Nephron progenitor cell (in vitro differentiated cells): ENCODE measurements around the gene CLHC1.
"Not testable (repeated sequence)": the region's sequence is repeated elsewhere in the genome, so short reads cannot be mapped to it uniquely, and the experiment has no call there.

ENCODE experiments used
- DNase-seq: peaks from one replicate; pipeline ENCODE4 v3.0.0; 2021
- H3K27ac Mint-ChIP-seq: 2 replicates; pipeline ENCODE4 v1.8.0; 2021; ENCODE audit warnings: mild to moderate bottlenecking, moderate library complexity, mixed read lengths
- H3K27me3 Mint-ChIP-seq: 2 replicates; pipeline ENCODE4 v1.8.0; 2021; ENCODE audit warnings: mild to moderate bottlenecking, low read depth, mixed read lengths; ENCODE audit not compliant: poor library complexity
- H3K36me3 Mint-ChIP-seq: 2 replicates; pipeline ENCODE4 v1.8.0; 2021; ENCODE audit warnings: low read depth, mixed read lengths
- H3K4me1 Mint-ChIP-seq: 2 replicates; pipeline ENCODE4 v1.8.0; 2021; ENCODE audit warnings: mixed read lengths
- H3K4me3 Mint-ChIP-seq: 2 replicates; pipeline ENCODE4 v1.8.0; 2021; ENCODE audit warnings: mild to moderate bottlenecking, moderate library complexity, mixed read lengths
- H3K9me3 Mint-ChIP-seq: 2 replicates; pipeline ENCODE4 v1.8.0; 2021; ENCODE audit warnings: mild to moderate bottlenecking, moderate library complexity, mixed read lengths
- CTCF ChIP-seq: fragments of 200-600 bp; sonication (generic); IDR thresholded peaks from 2 replicates; pipeline ENCODE4 v1.5.0; 2021; ENCODE audit warnings: antibody characterized with exemption

Gene CLHC1

GRCh38 chr2:55268907-55269644 is 37.0 kb upstream of the CLHC1 start, which contains the start of gene MTIF2:
Gene MTIF2, minus strand, starts transcription at chr2:55269231. Its CDS starts 5,373 bp downstream, at chr2:55263858.
- Mint-ChIP-seq H3K27me3 (peaks cover 5% of the 10 kb centered on the region), H3K4me1 (peaks cover 28% of the 10 kb centered on the region), H3K4me3 (peak within 1 kb of the TSS; percentile 95), H3K36me3 (no peaks in the 10 kb centered on the region), H3K27ac (peak within 1 kb of the TSS; percentile 97), H3K9me3 (no peaks in the 10 kb centered on the region)
- TF ChIP-seq CTCF, result no peak
- DNase-seq, result peak; percentile 94

GRCh38 chr2:55268288-55268906 is 36.3 kb upstream of the CLHC1 start:
- DNase-seq, result no peak
- Mint-ChIP-seq H3K27ac (peak overlapping the region; percentile 97), H3K27me3 (no peaks in the 10 kb centered on the region)

GRCh38 chr2:55259586-55259985 is 27.5 kb upstream of the CLHC1 start:
- H3K27ac Mint-ChIP-seq, H3K4me3 Mint-ChIP-seq, DNase-seq, H3K9me3 Mint-ChIP-seq, H3K4me1 Mint-ChIP-seq, H3K27me3 Mint-ChIP-seq: not testable (repeated sequence)
- peaks cover 25% of the 10 kb centered on the region for H3K36me3 Mint-ChIP-seq

More at GRCh38 chr2:55268288-55268906, 36.3 kb upstream of the CLHC1 start:
- no peaks in the 10 kb centered on the region for H3K9me3 Mint-ChIP-seq
- peaks cover 7% of the 10 kb centered on the region for H3K36me3 Mint-ChIP-seq
- no peak for TF ChIP-seq CTCF
- peak overlapping the region; percentile 95 for H3K4me3 Mint-ChIP-seq
- peaks cover 28% of the 10 kb centered on the region for H3K4me1 Mint-ChIP-seq

GRCh38 chr2:55252832-55253231 is 20.7 kb upstream of the CLHC1 start:
- H3K9me3 Mint-ChIP-seq, result no peaks in the 10 kb centered on the region
- H3K27ac Mint-ChIP-seq, result no peak overlapping the region
- no peak overlapping the region for H3K4me3 Mint-ChIP-seq
- TF ChIP-seq CTCF, result no peak
- DNase-seq, result no peak
- H3K4me1 Mint-ChIP-seq, result no peaks in the 10 kb centered on the region
- H3K36me3 Mint-ChIP-seq, result peaks cover 40% of the 10 kb centered on the region
- H3K27me3 Mint-ChIP-seq, result no peaks in the 10 kb centered on the region

- no peak overlapping the region for H3K4me3 Mint-ChIP-seq
- no peak for TF ChIP-seq CTCF
- no peaks in the 10 kb centered on the region for H3K27me3 Mint-ChIP-seq
- H3K9me3 Mint-ChIP-seq, result no peaks in the 10 kb centered on the region
- H3K4me1 Mint-ChIP-seq, result no peaks in the 10 kb centered on the region
- H3K36me3 Mint-ChIP-seq, result peaks cover 38% of the 10 kb centered on the region
- DNase-seq, result no peak
- H3K27ac Mint-ChIP-seq, result no peak overlapping the region
These were observed 14.9 kb upstream of the CLHC1 start for GRCh38 chr2:55247025-55247424.

- TF ChIP-seq CTCF, result no peak
- H3K36me3 Mint-ChIP-seq, result peaks cover 34% of the 10 kb centered on the region
- peak overlapping the region; percentile 87 for H3K27ac Mint-ChIP-seq
These were observed 13.3 kb upstream of the CLHC1 start for GRCh38 chr2:55245411-55245810.

More at GRCh38 chr2:55245411-55245810, 13.3 kb upstream of the CLHC1 start:
- H3K4me1 Mint-ChIP-seq, result no peaks in the 10 kb centered on the region
- no peak for DNase-seq
- H3K9me3 Mint-ChIP-seq, result no peaks in the 10 kb centered on the region
- H3K4me3 Mint-ChIP-seq, result no peak overlapping the region
- H3K27me3 Mint-ChIP-seq, result no peaks in the 10 kb centered on the region
